ENCODE data around the gene TGFBR3L.
A peak's percentile ranks its signal among the peaks of the same experiment; 100 is the strongest.

DNA sequence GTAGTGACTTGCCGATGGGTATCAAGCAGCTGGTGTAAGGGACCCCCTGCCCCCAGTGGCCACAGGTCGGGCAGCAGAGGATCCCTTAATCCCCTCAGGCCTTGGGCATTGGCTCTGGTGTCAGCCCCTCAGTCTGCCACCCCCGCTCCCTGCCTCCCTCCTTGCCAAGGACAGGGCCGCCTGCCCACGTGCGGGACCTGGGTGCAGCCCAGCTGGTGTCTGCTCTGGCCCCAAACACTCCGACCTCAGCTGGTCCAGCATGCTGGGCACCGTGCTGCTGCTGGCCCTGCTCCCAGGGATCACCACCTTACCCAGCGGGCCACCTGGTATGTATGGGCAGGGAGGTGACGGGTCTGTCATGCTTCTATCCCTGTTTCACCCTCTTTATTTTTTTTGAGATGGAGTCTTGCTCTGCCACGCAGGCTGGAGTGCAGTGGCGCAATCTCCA lies at the start of gene TGFBR3L:
- TF ChIP-seq POLR2AphosphoS5 (IDR thresholded peaks at IDR 0.05; ENCODE audit: low read depth, low read length): peak; percentile 63; the same call in 1 of the 2 replicates
- no peak for TF ChIP-seq POLR2A (IDR thresholded peaks at IDR 0.05; ENCODE audit: low read depth, low read length)
- no peak for TF ChIP-seq TAF1 (IDR thresholded peaks at IDR 0.05; ENCODE audit: low read depth, low read length)

Data from GM12891 (cell line).